GM12864 (cell line): ENCODE results near the gene DNAJA4.
A peak's percentile ranks its signal among the peaks of the same experiment; 100 is the strongest.

ENCODE experiments used
- DNase-seq: peaks from one replicate; pipeline ENCODE4 v3.0.0-alpha.2; 2011; ENCODE audit warnings: low read depth
- H3K4me3 ChIP-seq: 2 replicates; pipeline ENCODE4 v1.5.1; 2011; ENCODE audit warnings: mild to moderate bottlenecking, low read depth, low read length, control low read depth
- CTCF ChIP-seq: IDR thresholded peaks from 2 replicates; pipeline ENCODE4 v1.5.1; 2011; ENCODE audit warnings: low read depth, mild to moderate bottlenecking, moderate library complexity, low read length, control low read depth, inconsistent platforms; ENCODE audit errors: missing control alignments

DNAJA4 gene

GRCh38 chr15:78313383-78313782 lies 49.0 kb downstream of the DNAJA4 start:
- no peak for DNase-seq
- no peak for TF ChIP-seq CTCF
- no peak overlapping the region for H3K4me3 ChIP-seq

- DNase-seq: no peak
- no peak for TF ChIP-seq CTCF
- no peak overlapping the region for H3K4me3 ChIP-seq
Measured at GRCh38 chr15:78314181-78314581, 49.8 kb downstream of the DNAJA4 start.

- peak; percentile 47 for TF ChIP-seq CTCF
- DNase-seq: no peak
- H3K4me3 ChIP-seq: no peak overlapping the region
Measured at GRCh38 chr15:78315686-78316282, 51.4 kb downstream of the DNAJA4 start.

- no peak for TF ChIP-seq CTCF
- DNase-seq: no peak
- no peak overlapping the region for H3K4me3 ChIP-seq
Measured at GRCh38 chr15:78316283-78317083, 52.1 kb downstream of the DNAJA4 start.

- DNase-seq: no peak
- no peak overlapping the region for H3K4me3 ChIP-seq
- peak; percentile 12 for TF ChIP-seq CTCF
Measured at GRCh38 chr15:78317145-78317836, 52.9 kb downstream of the DNAJA4 start.

- no peak overlapping the region for H3K4me3 ChIP-seq
- DNase-seq: no peak
- TF ChIP-seq CTCF: no peak
Measured at GRCh38 chr15:78319588-78319987, 55.2 kb downstream of the DNAJA4 start.
